Osteocyte (in vitro differentiated cells): ENCODE results near the gene DYNC2H1. TPM values are rescaled to one million over a fixed set of nuclear protein-coding genes. Genes with fewer than 3 reads are reported as not detected.

Experiments
- DNase-seq: peaks from one replicate; pipeline ENCODE4 v3.0.0; 2021; ENCODE audit warnings: mixed read lengths; ENCODE audit not compliant: unreplicated experiment; ENCODE audit errors: extremely low spot score
- H3K27ac Mint-ChIP-seq: one replicate; pipeline ENCODE4 v1.8.0; 2021; ENCODE audit warnings: mild to moderate bottlenecking, mixed read lengths; ENCODE audit not compliant: unreplicated experiment
- H3K27me3 Mint-ChIP-seq: one replicate; pipeline ENCODE4 v1.8.0; 2021; ENCODE audit warnings: mixed read lengths; ENCODE audit not compliant: unreplicated experiment
- H3K36me3 Mint-ChIP-seq: one replicate; pipeline ENCODE4 v1.8.0; 2021; ENCODE audit warnings: mixed read lengths; ENCODE audit not compliant: unreplicated experiment
- H3K4me1 Mint-ChIP-seq: one replicate; pipeline ENCODE4 v1.8.0; 2021; ENCODE audit warnings: mixed read lengths; ENCODE audit not compliant: unreplicated experiment
- H3K4me3 Mint-ChIP-seq: one replicate; pipeline ENCODE4 v1.8.0; 2021; ENCODE audit warnings: mild to moderate bottlenecking, moderate library complexity, mixed read lengths; ENCODE audit not compliant: unreplicated experiment
- H3K9me3 Mint-ChIP-seq: one replicate; pipeline ENCODE4 v1.8.0; 2021; ENCODE audit warnings: mixed read lengths; ENCODE audit not compliant: unreplicated experiment
- CTCF ChIP-seq: fragments of 200-600 bp; sonication (generic); IDR thresholded peaks from 2 replicates; pipeline ENCODE4 v1.5.0; 2021; ENCODE audit warnings: antibody characterized with exemption, mild to moderate bottlenecking, moderate library complexity
- total RNA-seq: library from RNA; stranded (reverse); gene quantifications from 2 replicates; pipeline ENCODE4 v1.2.1, GENCODE V29; 2021

Gene DYNC2H1
- total RNA-seq, 1 donor from 2014 or later: 23.4 TPM

GRCh38 chr11:103272876-103273275 lies 163.7 kb downstream of the DYNC2H1 start:
- no peak for TF ChIP-seq CTCF
- DNase-seq: no peak
- Mint-ChIP-seq H3K27me3 (no peaks in the 10 kb centered on the region), H3K36me3 (peaks cover 1% of the 10 kb centered on the region), H3K4me3 (no peak overlapping the region), H3K9me3 (no peaks in the 10 kb centered on the region), H3K27ac (no peak overlapping the region), H3K4me1 (no peaks in the 10 kb centered on the region)

GRCh38 chr11:103274025-103274424 lies 164.8 kb downstream of the DYNC2H1 start:
- Mint-ChIP-seq H3K27ac (no peak overlapping the region), H3K4me3 (no peak overlapping the region), H3K27me3 (no peaks in the 10 kb centered on the region), H3K36me3 (peaks cover 1% of the 10 kb centered on the region), H3K4me1 (no peaks in the 10 kb centered on the region), H3K9me3 (no peaks in the 10 kb centered on the region)
- TF ChIP-seq CTCF: no peak
- no peak for DNase-seq

DNA sequence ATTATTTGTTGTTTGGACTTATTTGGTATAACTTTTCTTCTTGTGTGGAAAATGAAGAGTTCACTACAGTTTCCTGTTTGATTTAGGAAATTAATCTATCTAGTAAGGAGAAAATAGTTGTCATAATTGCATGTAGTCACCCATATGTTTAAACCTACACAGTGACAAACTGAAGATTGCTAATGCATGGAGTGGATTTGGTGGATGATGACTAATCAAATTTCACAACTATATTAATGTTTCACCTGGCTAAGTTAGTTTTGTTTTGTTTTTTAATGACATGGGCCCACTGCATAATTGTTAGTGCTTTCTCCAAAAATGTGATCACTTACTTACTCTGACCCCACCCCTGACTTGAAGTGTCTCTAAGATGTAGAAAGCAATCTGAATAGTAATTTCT lies 170.6 kb downstream of the DYNC2H1 start:
- Mint-ChIP-seq H3K4me3 (no peak overlapping the region), H3K36me3 (peaks cover 15% of the 10 kb centered on the region), H3K4me1 (no peaks in the 10 kb centered on the region), H3K27ac (no peak overlapping the region), H3K9me3 (no peaks in the 10 kb centered on the region), H3K27me3 (no peaks in the 10 kb centered on the region)
- TF ChIP-seq CTCF: no peak
- DNase-seq: no peak

- H3K36me3 Mint-ChIP-seq: peaks cover 18% of the 10 kb centered on the region
- no peak overlapping the region for H3K4me3 Mint-ChIP-seq
- H3K27me3 Mint-ChIP-seq: no peaks in the 10 kb centered on the region
- no peak for DNase-seq
- no peak for TF ChIP-seq CTCF
- H3K4me1 Mint-ChIP-seq: no peaks in the 10 kb centered on the region
- H3K27ac Mint-ChIP-seq: no peak overlapping the region
- no peaks in the 10 kb centered on the region for H3K9me3 Mint-ChIP-seq
Measured at GRCh38 chr11:103281301-103281700, 172.1 kb downstream of the DYNC2H1 start.

- Mint-ChIP-seq H3K9me3 (no peaks in the 10 kb centered on the region), H3K36me3 (peaks cover 34% of the 10 kb centered on the region), H3K4me3 (no peak overlapping the region), H3K27me3 (no peaks in the 10 kb centered on the region), H3K27ac (no peak overlapping the region), H3K4me1 (no peaks in the 10 kb centered on the region)
- no peak for DNase-seq
- no peak for TF ChIP-seq CTCF
Measured at GRCh38 chr11:103284260-103284659, 175.0 kb downstream of the DYNC2H1 start.
